Neural cell (in vitro differentiated cells): Measurements from ENCODE around the gene KIF6. TPM values are rescaled to one million over a fixed set of nuclear protein-coding genes. Genes with fewer than 3 reads are reported as not detected.
A peak's percentile ranks its signal among the peaks of the same experiment; 100 is the strongest.
"Not testable (repeated sequence)": the region's sequence is repeated elsewhere in the genome, so short reads cannot be mapped to it uniquely, and the experiment has no call there.

ENCODE experiments used
- H2AFZ ChIP-seq: fragments of 200-600, 300-800 bp; sonication (generic), shearing (Covaris generic); 2 replicates; pipeline ENCODE4 v1.6.0; 2014; ENCODE audit warnings: low read depth, mild to moderate bottlenecking, antibody characterized with exemption, low read length, moderate library complexity
- H3F3A ChIP-seq: fragments of 200-600 bp; shearing (Covaris generic); 2 replicates; pipeline ENCODE4 v1.6.1; 2016; ENCODE audit warnings: mild to moderate bottlenecking, moderate library complexity, mixed read lengths, antibody characterized with exemption, low read length; ENCODE audit not compliant: insufficient read depth, poor library complexity, severe bottlenecking
- H3K27ac ChIP-seq: fragments of 200-600, 300-800 bp; sonication (generic), shearing (Covaris generic); 2 replicates; pipeline ENCODE4 v1.5.1; 2014; ENCODE audit warnings: mild to moderate bottlenecking, low read length, moderate library complexity
- H3K27me3 ChIP-seq: fragments of 300-800, 200-600 bp; sonication (generic), shearing (Covaris generic); 2 replicates; pipeline ENCODE4 v1.6.0; 2014; ENCODE audit warnings: mild to moderate bottlenecking, low read depth, low read length, moderate library complexity; ENCODE audit not compliant: insufficient read depth
- H3K36me3 ChIP-seq: fragments of 300-800, 200-600 bp; sonication (generic), shearing (Covaris generic); 2 replicates; pipeline ENCODE4 v1.5.1; 2014; ENCODE audit warnings: mild to moderate bottlenecking, antibody characterized with exemption, low read length, moderate library complexity; ENCODE audit not compliant: insufficient read depth
- H3K4me2 ChIP-seq: fragments of 300-800, 200-600 bp; sonication (generic), shearing (Covaris generic); 2 replicates; pipeline ENCODE4 v1.6.0; 2014; ENCODE audit warnings: mild to moderate bottlenecking, low read length
- H3K4me3 ChIP-seq: fragments of 300-800, 200-600 bp; sonication (generic), shearing (Covaris generic); 2 replicates; pipeline ENCODE4 v1.5.1; 2014; ENCODE audit warnings: mild to moderate bottlenecking, low read length, moderate library complexity
- H3K79me2 ChIP-seq: fragments of 200-600 bp; shearing (Covaris generic); replicated peaks from 2 replicates; pipeline ENCODE4 v1.6.0; 2014; ENCODE audit warnings: mild to moderate bottlenecking, low read length, moderate library complexity; ENCODE audit not compliant: insufficient read depth
- H3K9ac ChIP-seq: fragments of 300-800, 200-600 bp; sonication (generic), shearing (Covaris generic); 2 replicates; pipeline ENCODE4 v1.6.1; 2016; ENCODE audit warnings: mild to moderate bottlenecking, low read length, mixed read lengths
- H3K9me2 ChIP-seq: fragments of 200-600 bp; shearing (Covaris generic); 2 replicates; pipeline ENCODE4 v1.6.1; 2016; ENCODE audit warnings: mild to moderate bottlenecking, low read length, mixed read lengths; ENCODE audit not compliant: insufficient read depth
- H3K9me3 ChIP-seq: fragments of 200-600, 300-800 bp; sonication (generic), shearing (Covaris generic); 2 replicates; pipeline ENCODE4 v1.6.1; 2016; ENCODE audit warnings: mild to moderate bottlenecking, mixed run types, low read length, moderate library complexity, mixed read lengths
- H4K20me1 ChIP-seq: fragments of 200-600 bp; shearing (Covaris generic); 2 replicates; pipeline ENCODE4 v1.6.1; 2016; ENCODE audit warnings: mild to moderate bottlenecking, mixed run types; ENCODE audit not compliant: insufficient read depth
- CTCF ChIP-seq: fragments of 450-650 bp; IDR thresholded peaks from 2 replicates; pipeline ENCODE4 v1.5.1; 2014; ENCODE audit warnings: antibody characterized with exemption, mild to moderate bottlenecking, moderate library complexity; ENCODE audit not compliant: poor library complexity, severe bottlenecking
- EP300 ChIP-seq: fragments of 450-650 bp; conservative IDR thresholded peaks from 2 replicates; pipeline ENCODE4 v1.6.1; 2014; ENCODE audit warnings: antibody characterized with exemption, mild to moderate bottlenecking, moderate library complexity; ENCODE audit not compliant: poor library complexity, severe bottlenecking
- EZH2 ChIP-seq: fragments of 200-600, 300-800 bp; shearing (Covaris generic), sonication (generic); IDR thresholded peaks from 2 replicates; pipeline ENCODE4 v1.6.1; 2014; ENCODE audit warnings: antibody characterized with exemption, low read length, borderline replicate concordance, mild to moderate bottlenecking; ENCODE audit not compliant: insufficient read depth, poor library complexity, severe bottlenecking
- MXI1 ChIP-seq: fragments of 450-650 bp; conservative IDR thresholded peaks from 2 replicates; pipeline ENCODE4 v1.6.1; 2014; ENCODE audit warnings: antibody characterized with exemption, mild to moderate bottlenecking; ENCODE audit not compliant: poor library complexity, severe bottlenecking
- POLR2AphosphoS5 ChIP-seq: IDR thresholded peaks from 2 replicates; pipeline ENCODE4 v1.6.1; 2012
- RAD21 ChIP-seq: fragments of 450-650 bp; conservative IDR thresholded peaks from 2 replicates; pipeline ENCODE4 v1.6.1; 2014; ENCODE audit warnings: antibody characterized with exemption, mild to moderate bottlenecking, moderate library complexity
- REST ChIP-seq: IDR thresholded peaks from 2 replicates; pipeline ENCODE4 v1.6.1; 2012; ENCODE audit warnings: borderline replicate concordance
- SMC3 ChIP-seq: fragments of 450-650 bp; conservative IDR thresholded peaks from 2 replicates; pipeline ENCODE4 v1.6.1; 2014; ENCODE audit warnings: antibody characterized with exemption, mild to moderate bottlenecking, moderate library complexity; ENCODE audit not compliant: poor library complexity
- TAF1 ChIP-seq: IDR thresholded peaks from 2 replicates; pipeline ENCODE4 v1.6.1; 2012; ENCODE audit warnings: low read depth
- polyA plus RNA-seq: library from polyadenylated mRNA; depleted of rRNA; stranded (reverse); fragments of >200 nt; gene quantifications from 2 replicates; pipeline ENCODE4 v1.2.3, GENCODE V29; 2014

KIF6 gene
- polyA plus RNA-seq, 1 donor from 2014 or later = 2.1 TPM

- Histone ChIP-seq H3K27ac (no peak overlapping the region), H3F3A (no peaks in the 10 kb centered on the region), H2AFZ (no peak overlapping the region), H3K9ac (no peak overlapping the region), H3K9me2 (no peaks in the 10 kb centered on the region), H3K4me2 (no peak overlapping the region), H3K79me2 (no peaks in the 10 kb centered on the region), H3K36me3 (no peaks in the 10 kb centered on the region), H3K9me3 (no peaks in the 10 kb centered on the region), H3K27me3 (no peaks in the 10 kb centered on the region), H4K20me1 (no peaks in the 10 kb centered on the region), H3K4me3 (no peak overlapping the region)
- no peak for TF ChIP-seq RAD21
- no peak for TF ChIP-seq MXI1
- no peak for TF ChIP-seq POLR2AphosphoS5
Observed at GRCh38 chr6:39729945-39730344, 4.7 kb upstream of the KIF6 start.

GRCh38 chr6:39725632-39725997 is 407 bp upstream of the KIF6 start:
- H3F3A ChIP-seq = no peaks in the 10 kb centered on the region
- no peaks in the 10 kb centered on the region for H3K79me2 ChIP-seq
- H2AFZ ChIP-seq = peak overlapping the region; percentile 52
- H3K9ac ChIP-seq = peak overlapping the region; percentile 17
- H3K4me3 ChIP-seq = peak overlapping the region; percentile 77
- no peak overlapping the region for H3K27ac ChIP-seq
- H3K4me2 ChIP-seq = no peak overlapping the region
- no peaks in the 10 kb centered on the region for H3K9me3 ChIP-seq
- TF ChIP-seq TAF1 (no peak), MXI1 (no peak), REST (no peak), SMC3 (no peak), RAD21 (no peak), EZH2 (no peak), EP300 (no peak), POLR2AphosphoS5 (no peak), CTCF (no peak)
- H3K9me2 ChIP-seq = no peaks in the 10 kb centered on the region
- no peaks in the 10 kb centered on the region for H3K27me3 ChIP-seq
- no peaks in the 10 kb centered on the region for H4K20me1 ChIP-seq
- H3K36me3 ChIP-seq = no peaks in the 10 kb centered on the region

GRCh38 chr6:39723350-39723749 is 1.9 kb downstream of the KIF6 start:
- not testable (repeated sequence) for H3K4me2 ChIP-seq, H3K36me3 ChIP-seq, H3K9me3 ChIP-seq, H2AFZ ChIP-seq, H3K27ac ChIP-seq, H3K79me2 ChIP-seq, H3F3A ChIP-seq, H3K27me3 ChIP-seq, H3K9ac ChIP-seq, H3K9me2 ChIP-seq, H4K20me1 ChIP-seq, H3K4me3 ChIP-seq
